ENCODE data around the gene DCANP1. TPM values are rescaled to one million over a fixed set of nuclear protein-coding genes. Genes with fewer than 3 reads are reported as not detected.

The DCANP1 gene
- total and polyA plus RNA-seq, 2 of the 13 experiments (the other 11 are each of a cell fraction or from before 2014, with no cell fraction given): not detected

- TF ChIP-seq IKZF5 (CRISPR knock-in tag; IDR thresholded peaks at IDR 0.05) (peak; percentile 34; the same call in 1 of the 2 replicates), ZMYM3 (CRISPR knock-in tag; IDR thresholded peaks at IDR 0.05) (0 out of 2 replicates have a peak, but pooled peaks have one; percentile 38), THAP8 (CRISPR knock-in tag; IDR thresholded peaks at IDR 0.05; ENCODE audit: borderline replicate concordance) (no peak), PHF21A (CRISPR knock-in tag; IDR thresholded peaks at IDR 0.05) (peak; percentile 53; the same call in 1 of the 2 replicates), RAD21 (CRISPR knock-in tag; IDR thresholded peaks at IDR 0.05) (peak; percentile 55), GPN1 (CRISPR knock-in tag; IDR thresholded peaks at IDR 0.05; ENCODE audit: borderline replicate concordance) (0 out of 2 replicates have a peak, but pooled peaks have one; percentile 25), SALL1 (CRISPR knock-in tag; IDR thresholded peaks at IDR 0.05) (peak; percentile 65; the same call in 1 of the 2 replicates), CENPT (CRISPR knock-in tag; IDR thresholded peaks at IDR 0.05; ENCODE audit: low read depth) (no peak), ERF (CRISPR knock-in tag; IDR thresholded peaks at IDR 0.05) (peak; percentile 57; the same call in 1 of the 2 replicates), ZNF501 (CRISPR knock-in tag; IDR thresholded peaks at IDR 0.05) (peak; percentile 31; the same call in 1 of the 2 replicates), ZC3H13 (CRISPR knock-in tag; IDR thresholded peaks at IDR 0.05) (0 out of 2 replicates have a peak, but pooled peaks have one; percentile 23), BRF2 (CRISPR knock-in tag; IDR thresholded peaks at IDR 0.05) (0 out of 2 replicates have a peak, but pooled peaks have one; percentile 1), ZNF124 (CRISPR knock-in tag; IDR thresholded peaks at IDR 0.05) (no peak), ZNF7 (CRISPR knock-in tag; IDR thresholded peaks at IDR 0.05) (no peak), MXD4 (CRISPR knock-in tag; IDR thresholded peaks at IDR 0.05) (peak; percentile 53; the same call in 1 of the 2 replicates), NFKB2 (CRISPR knock-in tag; IDR thresholded peaks at IDR 0.05; ENCODE audit: borderline replicate concordance) (peak; percentile 46; the same call in 1 of the 2 replicates), ZNF275 (CRISPR knock-in tag; IDR thresholded peaks at IDR 0.05; ENCODE audit: borderline replicate concordance) (peak; percentile 59; the same call in 1 of the 2 replicates), TP53 (CRISPR knock-in tag; conservative IDR thresholded peaks at IDR 0.05) (0 out of 2 replicates have a peak, but pooled peaks have one; percentile 38), BCL6 (CRISPR knock-in tag; IDR thresholded peaks at IDR 0.05) (0 out of 2 replicates have a peak, but pooled peaks have one; percentile 39), SRY (CRISPR knock-in tag; IDR thresholded peaks at IDR 0.05) (peak; percentile 46; the same call in 1 of the 2 replicates), ZFP62 (CRISPR knock-in tag; IDR thresholded peaks at IDR 0.05) (0 out of 2 replicates have a peak, but pooled peaks have one; percentile 10), RBM22 (optimal IDR thresholded peaks at IDR 0.05; ENCODE audit: low read length) (peak; percentile 32), PITX1 (CRISPR knock-in tag; IDR thresholded peaks at IDR 0.05) (no peak; the same call in 1 of the 2 replicates), HNF4A (CRISPR knock-in tag; IDR thresholded peaks at IDR 0.05) (peak; percentile 63), FOXP1 (IDR thresholded peaks at IDR 0.05) (no peak), FOXP1 (CRISPR knock-in tag; IDR thresholded peaks at IDR 0.05) (no peak), PAF1 (CRISPR knock-in tag; IDR thresholded peaks at IDR 0.05) (no peak)
Observed at GRCh38 chr5:135398855-135399793, 48.0 kb downstream of the DCANP1 start, which contains the start of gene MACROH2A1 (continued).

Data from HepG2 (cell line).